Stimulated activated CD8-positive, alpha-beta memory T cell treated with anti-CD3 and anti-CD28 coated beads, Interleukin-4, amount 100 ng/mL, for 1 hour (primary cell): ENCODE measurements around the gene STK11IP.

ENCODE experiments used
- DNase-seq, 2 donors: peaks; one replicate each; pipeline ENCODE4 v3.0.0-alpha.2; 2020; ENCODE audit warnings: low read depth in 2 of 2, low spot score in 1 of 2

STK11IP gene

GRCh38 chr2:219576505-219577388 is 20.9 kb upstream of the STK11IP start:
- no peak for DNase-seq

DNA sequence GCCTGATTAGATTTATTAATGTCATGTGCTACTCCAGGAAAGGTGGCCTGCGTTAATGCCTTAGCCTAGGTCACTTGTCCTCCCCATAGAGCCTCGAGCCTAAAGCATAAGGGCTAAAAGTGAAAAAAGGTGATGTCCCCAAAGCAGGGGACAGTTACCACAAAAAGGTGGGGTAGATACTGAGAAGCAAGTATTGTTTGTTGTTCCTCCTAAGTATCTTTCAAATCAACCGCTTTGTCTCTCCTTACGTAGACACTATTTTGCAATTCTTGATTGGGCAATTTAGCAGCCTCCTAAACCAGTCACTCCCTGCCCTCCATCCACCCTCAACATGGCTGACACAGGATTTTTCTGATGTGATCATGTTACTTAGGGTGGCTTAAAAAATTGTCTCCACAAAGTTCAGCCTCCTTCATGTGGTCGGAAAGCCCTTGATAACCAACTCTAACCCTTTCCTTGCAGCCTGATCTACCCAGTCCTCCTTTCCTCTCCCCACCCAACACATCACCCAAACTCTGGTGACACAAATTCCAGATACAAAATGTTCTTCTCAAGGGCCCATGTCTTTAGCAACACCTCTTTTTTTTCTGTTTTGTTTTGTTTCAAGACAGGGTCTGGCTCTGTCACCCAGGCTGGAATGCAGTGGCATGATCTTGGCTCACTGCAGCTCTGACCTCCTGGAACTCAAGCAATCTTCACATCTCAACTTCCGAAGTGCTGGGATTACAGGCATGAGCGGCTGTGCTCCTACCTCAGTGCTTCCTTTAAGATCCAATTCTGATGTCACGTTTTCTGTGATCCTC is 18.6 kb upstream of the STK11IP start:
- DNase-seq, result no peak

- no peak for DNase-seq
Observed at GRCh38 chr2:219581346-219581745, 16.3 kb upstream of the STK11IP start.

GRCh38 chr2:219591091-219591490 is 6.6 kb upstream of the STK11IP start:
- DNase-seq, result no peak

DNA sequence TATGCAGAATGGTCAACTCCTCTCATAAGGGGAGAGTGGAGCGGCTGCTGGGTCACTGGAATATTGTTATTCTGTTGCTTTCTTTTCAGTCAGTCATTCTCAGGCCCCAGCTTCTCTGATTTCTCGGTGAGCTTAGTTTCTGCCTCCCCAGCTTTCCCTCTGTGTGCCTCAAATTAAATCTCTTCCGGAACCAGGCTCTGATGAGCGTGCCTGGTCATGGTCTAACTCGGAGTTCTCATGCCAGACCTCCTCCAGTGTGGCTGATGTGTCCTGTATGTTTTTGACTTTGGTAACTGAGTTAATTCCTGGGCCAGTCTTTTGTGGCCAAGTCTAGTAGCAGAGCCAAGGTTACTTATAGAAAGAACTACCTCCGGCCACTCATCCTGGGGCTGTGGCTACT is 4.9 kb upstream of the STK11IP start:
- DNase-seq, result no peak

GRCh38 chr2:219593154-219593553 is 4.5 kb upstream of the STK11IP start:
- no peak for DNase-seq

DNA sequence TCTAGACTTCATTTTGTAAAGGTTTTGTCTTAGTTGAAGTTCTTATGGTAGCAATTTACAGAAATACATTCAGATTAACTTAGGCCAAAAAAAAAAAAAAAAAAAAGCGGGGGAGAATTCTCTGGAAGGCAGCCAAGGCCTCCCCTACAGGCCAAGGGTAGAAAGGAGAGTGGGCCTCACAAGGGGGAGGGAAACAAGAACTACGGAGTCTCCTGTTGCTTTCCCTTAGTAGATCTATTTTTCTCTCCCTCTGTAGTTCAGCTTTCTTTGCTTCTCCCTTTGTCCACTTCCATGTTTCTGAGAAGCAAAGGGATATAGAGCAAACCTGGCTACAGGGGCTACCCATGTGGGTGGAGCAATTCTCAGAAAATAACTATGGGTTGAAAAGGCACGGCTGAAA is 2.4 kb upstream of the STK11IP start:
- no peak for DNase-seq

DNA sequence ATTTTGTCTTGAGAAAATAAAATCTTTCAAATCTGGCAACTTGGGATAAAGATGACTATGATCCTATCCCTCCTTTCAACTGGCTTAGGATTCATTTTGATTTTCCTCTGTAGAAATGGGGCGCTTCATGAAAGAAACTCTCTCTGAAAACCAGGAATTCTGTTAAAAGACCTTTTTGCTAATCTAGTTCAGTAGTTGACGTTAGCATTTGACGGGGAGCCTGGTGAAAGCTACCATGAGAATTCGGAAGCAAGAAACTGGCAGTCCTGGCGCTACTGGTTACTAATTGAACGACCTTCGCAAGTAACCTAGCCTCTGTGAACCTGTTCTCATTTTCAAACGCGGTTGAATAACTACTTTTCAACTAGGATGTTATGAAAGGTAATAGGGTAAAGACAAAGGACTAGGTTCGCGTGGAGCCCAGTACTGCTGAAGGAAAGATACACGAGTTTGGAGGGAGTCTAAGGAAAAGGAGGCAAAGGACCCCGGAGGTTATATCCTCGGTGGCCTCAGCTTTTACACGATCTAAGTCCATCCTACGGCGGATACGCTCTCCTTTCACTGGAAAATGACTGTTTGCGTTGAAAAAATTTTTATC is 604 bp upstream of the STK11IP start:
- no peak for DNase-seq

DNA sequence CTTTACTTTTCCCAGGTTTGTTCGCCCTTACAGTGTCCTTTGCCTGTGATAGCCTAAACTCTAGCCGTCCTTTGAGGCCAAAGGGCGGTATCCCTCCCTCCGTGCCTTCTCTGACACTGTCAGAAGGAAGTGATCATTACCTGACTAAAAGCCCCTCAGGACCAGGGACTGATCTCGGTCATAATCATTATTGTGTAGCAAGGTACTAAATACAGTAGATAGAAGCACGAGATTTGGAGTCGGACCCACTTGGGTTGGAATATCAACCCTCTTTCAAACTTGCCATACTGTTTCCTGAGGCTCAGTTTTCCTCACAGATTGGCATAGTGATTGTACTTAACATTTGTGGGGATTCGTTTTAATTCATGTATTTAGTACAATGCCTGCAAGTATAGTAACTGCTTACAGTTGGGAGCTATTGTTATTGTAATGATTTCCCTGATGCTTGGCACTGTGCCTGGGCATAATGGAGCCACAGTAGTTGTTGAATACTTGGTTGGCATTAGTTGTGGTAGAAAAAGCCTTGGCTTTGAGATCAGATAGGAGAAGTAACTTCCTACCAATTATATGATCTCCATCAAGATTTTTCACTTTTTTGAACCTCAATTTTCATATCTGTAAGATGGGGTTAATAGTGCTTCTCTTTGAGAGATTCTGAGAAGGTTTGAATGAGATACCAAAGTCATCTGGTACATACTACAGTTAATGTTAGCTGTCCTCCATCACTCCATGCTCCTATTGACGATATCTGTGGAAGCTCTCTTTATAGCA is 836 bp downstream of the STK11IP start:
- no peak for DNase-seq

DNA sequence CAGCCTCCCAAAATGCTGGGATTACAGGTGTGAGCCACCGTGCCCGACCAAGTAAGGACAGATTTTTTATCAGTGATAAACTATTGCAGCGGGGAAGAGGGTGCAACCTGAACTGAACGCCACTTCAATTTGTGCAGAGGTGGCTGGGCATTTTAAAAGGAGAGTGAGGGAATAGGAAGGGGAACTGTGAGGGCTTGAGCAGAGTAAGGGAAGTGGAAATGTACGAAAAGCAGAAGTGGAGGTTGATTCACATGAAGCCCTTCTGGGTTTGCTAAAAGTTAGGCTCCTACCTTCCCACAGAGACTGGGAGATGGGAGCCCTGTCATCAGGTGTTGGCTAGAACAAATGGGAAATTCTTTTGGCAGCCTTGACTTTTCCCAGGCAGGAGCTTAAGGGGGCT is 6.1 kb downstream of the STK11IP start:
- DNase-seq, result no peak

DNA sequence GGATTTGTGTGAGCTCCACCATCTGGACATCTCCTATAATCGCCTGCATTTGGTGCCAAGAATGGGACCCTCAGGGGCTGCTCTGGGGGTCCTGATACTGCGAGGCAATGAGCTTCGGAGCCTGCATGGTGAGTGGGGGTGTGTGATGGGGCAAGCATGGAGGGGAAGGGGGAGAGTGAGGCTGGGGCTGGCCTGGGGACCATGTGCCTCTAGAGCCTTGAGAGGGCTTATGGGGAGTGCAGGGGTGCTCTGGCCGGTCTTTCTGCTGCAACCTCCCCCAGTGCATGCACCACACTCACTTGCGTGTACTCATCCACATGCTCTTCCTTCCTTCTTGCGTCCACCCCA is 7.9 kb downstream of the STK11IP start:
- DNase-seq, result no peak

DNA sequence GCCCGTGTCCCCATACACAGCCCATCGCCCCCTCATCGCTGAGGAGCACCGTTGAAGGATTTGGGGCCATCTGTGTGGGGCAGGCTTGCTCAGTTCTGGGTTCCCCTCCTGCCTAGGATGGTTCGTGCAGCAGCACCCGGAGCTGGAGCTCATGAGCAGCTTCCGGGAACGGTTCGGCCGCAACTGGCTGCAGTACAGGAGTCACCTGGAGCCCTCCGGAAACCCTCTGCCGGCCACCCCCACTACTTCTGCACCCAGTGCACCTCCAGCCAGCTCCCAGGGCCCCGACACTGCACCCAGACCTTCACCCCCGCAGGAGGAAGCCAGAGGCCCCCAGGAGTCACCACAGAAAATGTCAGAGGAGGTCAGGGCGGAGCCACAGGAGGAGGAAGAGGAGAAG is 10.3 kb downstream of the STK11IP start:
- DNase-seq, result no peak

DNA sequence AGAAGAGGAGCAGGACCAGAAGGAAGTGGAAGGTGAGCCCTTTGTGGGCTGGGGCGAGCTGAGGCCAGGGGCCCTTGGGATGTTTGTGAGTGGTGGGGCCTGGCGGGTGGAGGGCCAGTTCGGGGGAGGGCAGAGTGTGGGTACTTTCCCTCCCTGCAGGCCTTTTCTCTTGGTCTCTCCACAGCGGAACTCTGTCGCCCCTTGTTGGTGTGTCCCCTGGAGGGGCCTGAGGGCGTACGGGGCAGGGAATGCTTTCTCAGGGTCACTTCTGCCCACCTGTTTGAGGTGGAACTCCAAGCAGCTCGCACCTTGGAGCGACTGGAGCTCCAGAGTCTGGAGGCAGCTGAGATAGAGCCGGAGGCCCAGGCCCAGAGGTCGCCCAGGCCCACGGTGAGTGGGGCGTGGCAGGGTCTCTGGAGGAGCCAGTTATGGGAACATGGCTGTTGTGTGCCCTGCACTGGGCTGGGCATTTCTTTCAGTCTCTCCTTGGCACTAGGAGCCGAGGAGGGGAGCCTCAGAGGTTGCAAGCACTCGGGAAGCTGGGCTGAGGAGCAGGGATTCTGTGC is 10.8 kb downstream of the STK11IP start:
- no peak for DNase-seq

- DNase-seq, result no peak
Observed at GRCh38 chr2:219609149-219609750, 11.6 kb downstream of the STK11IP start.

DNA sequence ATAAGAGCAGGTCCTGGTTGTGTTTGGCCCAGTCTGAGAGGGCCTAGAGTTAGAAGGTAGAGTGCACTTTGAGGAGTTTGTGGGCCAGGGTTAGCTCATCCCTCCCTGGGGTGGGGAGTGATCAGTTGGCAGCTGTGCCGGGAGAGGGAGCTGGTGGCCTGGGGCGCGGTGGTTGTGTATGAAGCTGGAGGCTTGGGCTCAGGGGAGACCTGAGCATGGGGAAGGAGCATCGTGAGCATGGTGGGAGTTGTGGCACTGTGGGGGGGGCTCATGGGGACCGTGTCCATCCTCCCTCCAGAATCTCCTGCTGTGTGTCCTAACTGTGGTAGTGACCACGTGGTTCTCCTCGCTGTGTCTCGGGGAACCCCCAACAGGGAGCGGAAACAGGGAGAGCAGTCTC is 13.6 kb downstream of the STK11IP start:
- no peak for DNase-seq

- no peak for DNase-seq
Observed at GRCh38 chr2:219611866-219612576, 14.4 kb downstream of the STK11IP start.

GRCh38 chr2:219612577-219613286 is 15.1 kb downstream of the STK11IP start:
- no peak for DNase-seq

- DNase-seq, result no peak
Observed at GRCh38 chr2:219613461-219614070, 15.9 kb downstream of the STK11IP start.
